DND-41 (cell line): Measurements from ENCODE around the gene PTPRN2.

Experiments used
- CTCF ChIP-seq: IDR thresholded peaks from 2 replicates; pipeline ENCODE4 v1.5.1; 2012; ENCODE audit warnings: borderline replicate concordance, low read length, moderate library complexity, mild to moderate bottlenecking; ENCODE audit not compliant: poor library complexity, severe bottlenecking; ENCODE audit errors: extremely low read depth
- EZH2 ChIP-seq: IDR thresholded peaks from 3 replicates; pipeline ENCODE4 v1.6.1; 2012; ENCODE audit warnings: borderline replicate concordance, low read depth, mild to moderate bottlenecking, moderate library complexity, low read length, inconsistent platforms; ENCODE audit not compliant: severe bottlenecking

GRCh38 chr7:158442260-158442659 lies 145.4 kb downstream of the PTPRN2 start:
- TF ChIP-seq CTCF (peak; percentile 49), EZH2 (no peak)
